Type B pancreatic cell (in vitro differentiated cells): ENCODE data around the gene PRDM1. TPM values are rescaled to one million over a fixed set of nuclear protein-coding genes. Genes with fewer than 3 reads are reported as not detected.
A peak's percentile ranks its signal among the peaks of the same experiment; 100 is the strongest.
"Not testable (repeated sequence)": the region's sequence is repeated elsewhere in the genome, so short reads cannot be mapped to it uniquely, and the experiment has no call there.

Source experiments
- DNase-seq: peaks from one replicate; pipeline ENCODE4 v3.0.0; 2021; ENCODE audit warnings: mixed read lengths; ENCODE audit not compliant: unreplicated experiment; ENCODE audit errors: extremely low spot score
- H3K27ac Mint-ChIP-seq: 2 replicates; pipeline ENCODE4 v1.8.0; 2021; ENCODE audit warnings: mild to moderate bottlenecking, mixed read lengths
- H3K27me3 Mint-ChIP-seq: 2 replicates; pipeline ENCODE4 v1.8.0; 2021; ENCODE audit warnings: mixed read lengths
- H3K36me3 Mint-ChIP-seq: 2 replicates; pipeline ENCODE4 v1.8.0; 2021; ENCODE audit warnings: mixed read lengths
- H3K4me1 Mint-ChIP-seq: one replicate; pipeline ENCODE4 v1.8.0; 2021; ENCODE audit warnings: mixed read lengths; ENCODE audit not compliant: unreplicated experiment
- H3K4me3 Mint-ChIP-seq: 2 replicates; pipeline ENCODE4 v1.8.0; 2021; ENCODE audit warnings: mild to moderate bottlenecking, mixed read lengths
- H3K9me3 Mint-ChIP-seq: 2 replicates; pipeline ENCODE4 v1.8.0; 2021; ENCODE audit warnings: mixed read lengths
- total RNA-seq: library from RNA; stranded (reverse); gene quantifications from 2 replicates; pipeline ENCODE4 v1.2.1, GENCODE V29; 2021; ENCODE audit warnings: low replicate concordance
- TF ChIP-seq, protein P1 (sequence below): fragments of 200-600 bp; sonication (generic); conservative IDR thresholded peaks from 2 replicates; pipeline ENCODE4 v1.5.0; 2021; ENCODE audit warnings: antibody characterized with exemption, mild to moderate bottlenecking

PRDM1 gene
- total RNA-seq, 1 donor from 2014 or later = 15.5 TPM

DNA sequence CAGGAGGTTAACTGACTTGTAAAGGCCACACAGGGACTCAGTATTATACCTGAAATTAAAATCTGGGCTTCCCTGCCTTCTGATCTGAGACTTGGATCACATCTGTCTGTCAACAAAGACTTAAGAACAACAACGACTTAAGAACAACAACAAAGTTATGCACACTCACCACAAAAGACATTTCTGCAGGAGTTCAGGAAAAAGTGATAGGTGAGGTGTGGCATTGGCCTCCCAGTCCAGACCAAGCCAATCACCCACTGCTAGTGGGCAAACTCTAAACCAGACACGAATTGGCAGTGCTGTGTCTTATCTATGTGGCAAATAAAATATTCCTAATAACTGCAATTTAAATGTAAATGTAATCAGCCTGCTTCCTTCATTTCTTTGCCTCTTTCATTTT, 61.3 kb downstream of the PRDM1 start:
- Mint-ChIP-seq H3K27me3 (peaks cover 8% of the 10 kb centered on the region), H3K27ac (peak overlapping the region; percentile 42), H3K4me1 (peaks cover 29% of the 10 kb centered on the region), H3K9me3 (peaks cover 4% of the 10 kb centered on the region), H3K4me3 (no peak overlapping the region), H3K36me3 (no peaks in the 10 kb centered on the region)
- DNase-seq = no peak
- TF ChIP-seq, protein P1, sequence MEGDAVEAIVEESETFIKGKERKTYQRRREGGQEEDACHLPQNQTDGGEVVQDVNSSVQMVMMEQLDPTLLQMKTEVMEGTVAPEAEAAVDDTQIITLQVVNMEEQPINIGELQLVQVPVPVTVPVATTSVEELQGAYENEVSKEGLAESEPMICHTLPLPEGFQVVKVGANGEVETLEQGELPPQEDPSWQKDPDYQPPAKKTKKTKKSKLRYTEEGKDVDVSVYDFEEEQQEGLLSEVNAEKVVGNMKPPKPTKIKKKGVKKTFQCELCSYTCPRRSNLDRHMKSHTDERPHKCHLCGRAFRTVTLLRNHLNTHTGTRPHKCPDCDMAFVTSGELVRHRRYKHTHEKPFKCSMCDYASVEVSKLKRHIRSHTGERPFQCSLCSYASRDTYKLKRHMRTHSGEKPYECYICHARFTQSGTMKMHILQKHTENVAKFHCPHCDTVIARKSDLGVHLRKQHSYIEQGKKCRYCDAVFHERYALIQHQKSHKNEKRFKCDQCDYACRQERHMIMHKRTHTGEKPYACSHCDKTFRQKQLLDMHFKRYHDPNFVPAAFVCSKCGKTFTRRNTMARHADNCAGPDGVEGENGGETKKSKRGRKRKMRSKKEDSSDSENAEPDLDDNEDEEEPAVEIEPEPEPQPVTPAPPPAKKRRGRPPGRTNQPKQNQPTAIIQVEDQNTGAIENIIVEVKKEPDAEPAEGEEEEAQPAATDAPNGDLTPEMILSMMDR = no peak

DNA sequence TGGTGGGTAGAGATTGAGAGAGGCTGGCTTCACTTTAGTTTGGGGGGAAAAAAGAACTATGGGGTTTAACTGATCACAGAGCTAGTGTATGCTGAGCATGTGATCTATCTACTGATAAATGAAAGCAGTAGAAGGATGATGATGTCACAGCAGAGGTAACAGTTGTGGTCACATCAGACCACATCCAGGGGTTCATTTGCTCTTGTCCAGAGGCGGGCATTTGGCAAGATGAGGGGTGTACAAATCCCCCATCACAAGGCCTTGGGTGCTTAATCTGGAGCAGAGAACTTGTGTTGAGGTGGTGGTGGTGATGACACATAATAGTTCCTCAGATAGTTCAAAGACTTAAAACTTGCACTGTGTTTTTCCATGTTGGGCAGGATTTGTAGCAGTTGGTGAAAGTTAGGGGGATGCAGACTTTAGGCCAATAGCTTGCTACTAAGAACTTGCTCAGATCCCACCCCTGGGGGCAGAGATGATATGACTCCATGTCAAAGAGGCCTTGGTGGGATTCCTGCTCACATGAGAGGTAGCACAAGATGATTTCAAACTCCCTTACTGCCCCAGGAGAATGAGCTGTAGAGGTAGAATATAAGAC, 63.4 kb downstream of the PRDM1 start:
- Mint-ChIP-seq H3K27ac (no peak overlapping the region), H3K9me3 (peaks cover 7% of the 10 kb centered on the region), H3K36me3 (no peaks in the 10 kb centered on the region), H3K4me1 (peaks cover 17% of the 10 kb centered on the region), H3K27me3 (peaks cover 8% of the 10 kb centered on the region), H3K4me3 (no peak overlapping the region)
- DNase-seq = no peak
- TF ChIP-seq, protein P1 = no peak

DNA sequence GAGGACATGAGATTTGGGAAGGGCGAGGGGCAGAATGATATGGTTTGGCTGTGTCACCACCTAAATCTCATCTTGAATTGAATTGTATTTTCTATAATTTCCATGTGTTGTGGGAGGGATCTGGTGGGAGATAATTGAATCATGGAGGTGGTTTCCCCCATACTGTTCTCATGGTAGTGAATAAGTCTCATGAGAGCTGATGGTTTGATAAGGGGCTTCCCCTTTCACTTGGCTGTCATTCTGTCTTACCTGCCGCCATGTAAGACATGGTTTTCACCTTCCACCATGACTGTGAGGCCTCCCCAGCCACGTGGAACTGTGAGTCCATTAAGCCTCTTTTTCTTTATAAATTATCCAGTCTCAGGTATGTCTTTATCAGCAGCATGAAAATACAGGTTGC, 66.3 kb downstream of the PRDM1 start:
- H3K27me3 Mint-ChIP-seq, H3K36me3 Mint-ChIP-seq, H3K27ac Mint-ChIP-seq, H3K9me3 Mint-ChIP-seq, DNase-seq, H3K4me1 Mint-ChIP-seq, H3K4me3 Mint-ChIP-seq: not testable (repeated sequence)

DNA sequence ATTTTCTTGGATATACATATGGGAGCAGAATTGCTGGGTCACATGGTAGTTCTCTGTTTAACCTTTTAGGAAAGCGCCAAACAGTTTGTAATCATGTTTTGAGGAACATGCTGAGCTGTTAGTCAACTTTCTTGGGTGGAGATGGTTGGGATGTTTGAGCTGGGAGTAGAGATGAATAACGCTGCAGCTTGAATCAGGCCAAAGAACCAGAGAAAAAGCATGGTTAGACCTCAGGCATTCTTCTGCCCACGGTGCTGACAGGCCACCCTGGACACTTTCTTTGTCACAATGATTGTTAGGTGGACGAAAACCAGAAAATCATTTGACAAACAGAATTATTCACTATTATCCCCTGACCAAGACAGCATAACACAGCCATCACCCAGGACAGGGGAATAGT, 66.8 kb downstream of the PRDM1 start:
- TF ChIP-seq, protein P1 = no peak
- Mint-ChIP-seq H3K27ac (no peak overlapping the region), H3K4me1 (no peaks in the 10 kb centered on the region), H3K36me3 (no peaks in the 10 kb centered on the region), H3K27me3 (no peaks in the 10 kb centered on the region), H3K4me3 (no peak overlapping the region), H3K9me3 (peaks cover 7% of the 10 kb centered on the region)
- DNase-seq = no peak

DNA sequence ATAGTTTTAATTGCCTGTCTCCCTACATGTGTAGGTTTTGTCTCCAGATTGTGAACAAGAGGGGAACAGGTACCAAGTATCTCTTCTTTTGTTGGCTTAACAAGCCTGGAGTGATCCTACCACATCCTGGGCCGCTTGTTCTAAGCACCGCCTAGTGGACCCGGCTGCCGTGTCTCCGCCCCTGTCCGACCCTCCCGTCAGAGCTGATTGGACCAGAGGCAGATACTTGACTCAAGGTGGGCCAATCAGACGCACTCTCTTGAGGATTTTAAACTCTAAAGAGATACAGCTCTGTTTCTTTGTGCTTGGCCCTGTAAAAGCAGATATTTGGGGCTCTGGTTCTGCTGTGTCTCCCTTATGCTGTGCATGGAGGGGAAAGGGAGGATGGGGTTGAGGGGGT, 68.2 kb downstream of the PRDM1 start:
- no peak overlapping the region for H3K4me3 Mint-ChIP-seq
- no peaks in the 10 kb centered on the region for H3K36me3 Mint-ChIP-seq
- peaks cover 3% of the 10 kb centered on the region for H3K9me3 Mint-ChIP-seq
- no peaks in the 10 kb centered on the region for H3K27me3 Mint-ChIP-seq
- TF ChIP-seq, protein P1 = no peak
- H3K27ac Mint-ChIP-seq = no peak overlapping the region
- DNase-seq = no peak
- H3K4me1 Mint-ChIP-seq = no peaks in the 10 kb centered on the region

DNA sequence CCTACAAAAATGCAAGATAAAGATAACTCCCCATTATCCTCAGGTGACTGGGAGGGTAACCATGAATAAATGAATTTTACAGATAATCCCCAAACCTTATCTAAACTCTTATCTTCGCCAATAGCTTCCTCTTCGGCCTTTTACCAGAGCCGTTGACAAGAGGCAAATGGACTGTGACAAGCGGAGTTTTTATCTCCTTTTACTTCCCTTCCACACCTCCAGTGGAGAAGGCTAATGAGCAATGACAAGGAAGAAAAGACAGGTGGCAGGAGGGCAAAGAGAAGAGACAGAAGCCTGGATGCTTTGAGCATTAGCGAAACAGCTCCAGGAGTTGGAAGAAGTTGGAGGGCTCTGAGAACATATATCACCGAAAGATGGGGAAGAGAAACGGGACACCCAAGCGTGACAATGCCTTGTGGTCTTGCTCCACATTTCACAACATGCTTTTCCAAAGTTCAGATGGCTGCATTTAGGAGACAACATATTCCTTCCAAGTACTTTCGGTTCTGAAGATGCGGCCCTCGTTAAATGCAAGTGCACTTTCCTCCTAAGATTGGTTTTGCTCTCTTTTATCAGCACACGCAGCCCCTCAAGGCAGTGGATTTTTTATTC, 69.2 kb downstream of the PRDM1 start:
- no peaks in the 10 kb centered on the region for H3K36me3 Mint-ChIP-seq
- TF ChIP-seq, protein P1 = no peak
- no peaks in the 10 kb centered on the region for H3K4me1 Mint-ChIP-seq
- no peak overlapping the region for H3K4me3 Mint-ChIP-seq
- H3K27me3 Mint-ChIP-seq = no peaks in the 10 kb centered on the region
- H3K9me3 Mint-ChIP-seq = peaks cover 3% of the 10 kb centered on the region
- H3K27ac Mint-ChIP-seq = no peak overlapping the region
- no peak for DNase-seq
